Common myeloid progenitor, CD34-positive (primary cell): Measurements from ENCODE around the gene CCDC106.

Experiments
- CTCF ChIA-PET: fragments of 350-600 bp; sonication (Branson Sonifier 250); formaldehyde crosslinking; loops from one replicate; lab custom pipeline; 2021; ENCODE audit warnings: antibody characterized with exemption; lab: Charles Lee
- POLR2A ChIA-PET: fragments of 350-600 bp; sonication (Branson Sonifier 250); formaldehyde crosslinking; loops from one replicate; lab custom pipeline; 2021; ENCODE audit warnings: antibody characterized with exemption; lab: Charles Lee
- DNase-seq, 3 donors: peaks; one replicate each; pipeline versions ENCODE4 v3.0.0 to v3.0.0-alpha.2; 2013
- H3K27ac ChIP-seq, 2 experiments: 1 replicate in 1 of 2; 2 replicates in 1 of 2; pipeline ENCODE4 v1.7.0; 2013; ENCODE audit warnings: inconsistent platforms in 2 of 2, low read length in 2 of 2, mild to moderate bottlenecking in 2 of 2, low read depth in 1 of 2, moderate library complexity in 1 of 2; ENCODE audit not compliant: severe bottlenecking in 2 of 2, insufficient read depth in 1 of 2, poor library complexity in 1 of 2
- H3K27me3 ChIP-seq, 5 experiments: replicated peaks in 2 of 5; 1 replicate in 3 of 5; 2 replicates in 2 of 5; pipeline versions ENCODE4 v1.6.1 to v1.7.0; 2013; ENCODE audit warnings: low read length in 4 of 5, mild to moderate bottlenecking in 2 of 5, moderate library complexity in 2 of 5, inconsistent platforms in 1 of 5; ENCODE audit not compliant: insufficient read depth in 5 of 5, control insufficient read depth in 4 of 5
- H3K36me3 ChIP-seq, 4 experiments: 1 replicate in 2 of 4; 2 replicates in 2 of 4; pipeline versions ENCODE4 v1.6.1 to v1.7.0; 2013; ENCODE audit warnings: low read length in 3 of 4, control low read depth in 1 of 4, mild to moderate bottlenecking in 1 of 4; ENCODE audit not compliant: control insufficient read depth in 4 of 4, insufficient read depth in 4 of 4
- H3K4me1 ChIP-seq, 4 experiments: 1 replicate in 3 of 4; 2 replicates in 1 of 4; pipeline versions ENCODE4 v1.6.1 to v1.7.1; 2013; ENCODE audit warnings: low read length in 3 of 4, mild to moderate bottlenecking in 3 of 4, control low read depth in 1 of 4, inconsistent platforms in 1 of 4, moderate library complexity in 1 of 4; ENCODE audit not compliant: control insufficient read depth in 4 of 4, insufficient read depth in 4 of 4; ENCODE audit errors: control extremely low read depth in 1 of 4
- H3K4me3 ChIP-seq, 7 experiments: 1 replicate in 4 of 7; 2 replicates in 3 of 7; pipeline versions ENCODE4 v1.5.1 to v1.7.0; 2013; ENCODE audit warnings: mild to moderate bottlenecking in 7 of 7, low read length in 6 of 7, moderate library complexity in 6 of 7, inconsistent platforms in 2 of 7, low read depth in 2 of 7, control low read depth in 1 of 7; ENCODE audit not compliant: insufficient read depth in 4 of 7, control insufficient read depth in 1 of 7; ENCODE audit errors: extremely low read depth in 1 of 7
- H3K9me3 ChIP-seq, 5 experiments: 1 replicate in 4 of 5; 2 replicates in 1 of 5; pipeline versions ENCODE4 v1.6.1 to v1.7.1; 2013; ENCODE audit warnings: low read length in 4 of 5, mild to moderate bottlenecking in 2 of 5, inconsistent platforms in 1 of 5, low read depth in 1 of 5, moderate library complexity in 1 of 5; ENCODE audit not compliant: control insufficient read depth in 4 of 5, insufficient read depth in 2 of 5; ENCODE audit errors: control extremely low read depth in 1 of 5
- WGBS: methylation state at CpG from one replicate; pipeline ENCODE4 v1.1.5; 2013; ENCODE audit not compliant: insufficient coverage; 5-methylcytosine and 5-hydroxymethylcytosine counted together

Gene CCDC106

DNA sequence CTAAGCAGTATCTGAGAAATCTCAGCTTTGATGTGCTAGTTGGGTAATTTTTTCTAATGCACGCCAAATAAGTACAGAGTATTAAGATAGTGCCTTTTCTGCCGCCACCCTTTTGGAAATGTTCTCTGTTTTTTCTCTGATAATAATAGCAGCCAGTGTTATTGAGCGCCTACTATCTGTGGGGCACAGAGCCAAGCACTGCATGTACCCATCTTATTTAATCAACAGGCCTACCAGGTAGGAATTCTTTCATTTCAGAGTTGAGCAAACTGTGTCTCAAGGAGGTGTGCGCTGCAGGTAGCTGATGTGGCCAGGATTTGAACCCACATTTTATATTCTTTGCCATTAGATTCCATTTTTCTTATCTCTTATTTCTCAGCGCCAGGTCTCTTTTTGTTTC, 28.4 kb downstream of the CCDC106 start:
- Histone ChIP-seq H3K36me3 (peaks cover 0 to 60% (median 30%) of the 10 kb centered on the region in 4 experiments), H3K27me3 (no peaks in the 10 kb centered on the region), H3K9me3 (no peaks in the 10 kb centered on the region), H3K4me3 (peak overlapping the region in 5 of 7 experiments; percentile 90 to 99 (median 92)), H3K27ac (peak overlapping the region; percentile 92 to 96), H3K4me1 (peaks cover 9 to 42% (median 37%) of the 10 kb centered on the region in 4 experiments)
- DNase-seq, result no peak
- POLR2A ChIA-PET, result no interaction called here
- CTCF ChIA-PET, result interaction anchor here (0.7 to 1.2 kb wide), 3 partner anchors 11 to 43 kb away, joined by 3 read pairs; no protein-coding TSS in a partner anchor
- WGBS, result 100% methylated on average over 2 of the region's 5 CpGs

DNA sequence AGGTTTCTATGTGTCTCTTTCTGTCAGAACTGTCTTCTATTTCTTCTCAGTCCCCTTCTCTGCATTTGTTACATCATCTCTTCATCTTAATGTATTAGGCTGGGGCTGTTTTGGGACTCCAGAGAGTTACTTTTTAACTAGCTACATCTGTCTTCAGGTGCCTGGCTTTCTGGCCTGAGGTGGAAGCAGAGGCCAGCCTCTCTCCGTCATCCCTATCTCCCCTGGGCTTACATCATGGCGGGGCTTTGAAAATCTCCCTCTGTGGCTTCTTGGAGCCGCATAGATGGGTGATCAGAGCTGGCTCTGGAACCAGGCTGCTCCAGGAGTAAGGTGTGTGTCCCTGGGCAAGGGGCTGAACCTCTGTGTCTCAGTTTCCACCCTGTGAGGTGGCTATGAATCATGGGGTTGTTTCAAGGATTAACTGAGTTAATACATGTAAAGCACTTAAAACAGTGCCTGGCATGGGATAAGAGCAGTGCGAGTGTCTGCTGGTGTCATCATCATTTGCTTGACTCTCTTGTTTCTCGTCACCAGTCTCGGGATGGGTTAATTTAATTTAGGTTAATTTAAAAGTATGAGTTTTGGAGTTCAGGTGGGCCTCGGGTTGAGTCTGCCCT, 29.0 kb downstream of the CCDC106 start:
- no peak for DNase-seq
- WGBS, result 97% methylated on average over 6 of the region's 7 CpGs
- Histone ChIP-seq H3K27me3 (no peaks in the 10 kb centered on the region), H3K27ac (peak overlapping the region; percentile 92 to 96), H3K4me1 (peaks cover 9 to 42% (median 37%) of the 10 kb centered on the region in 4 experiments), H3K9me3 (no peaks in the 10 kb centered on the region), H3K36me3 (peaks cover 0 to 60% (median 34%) of the 10 kb centered on the region in 4 experiments), H3K4me3 (peak overlapping the region in 1 of 7 experiments; percentile 90)
- ChIA-PET POLR2A (no interaction called here), CTCF (interaction anchor here (0.7 to 1.2 kb wide), 2 partner anchors 11 to 44 kb away, joined by 3 read pairs; no protein-coding TSS in a partner anchor)

DNA sequence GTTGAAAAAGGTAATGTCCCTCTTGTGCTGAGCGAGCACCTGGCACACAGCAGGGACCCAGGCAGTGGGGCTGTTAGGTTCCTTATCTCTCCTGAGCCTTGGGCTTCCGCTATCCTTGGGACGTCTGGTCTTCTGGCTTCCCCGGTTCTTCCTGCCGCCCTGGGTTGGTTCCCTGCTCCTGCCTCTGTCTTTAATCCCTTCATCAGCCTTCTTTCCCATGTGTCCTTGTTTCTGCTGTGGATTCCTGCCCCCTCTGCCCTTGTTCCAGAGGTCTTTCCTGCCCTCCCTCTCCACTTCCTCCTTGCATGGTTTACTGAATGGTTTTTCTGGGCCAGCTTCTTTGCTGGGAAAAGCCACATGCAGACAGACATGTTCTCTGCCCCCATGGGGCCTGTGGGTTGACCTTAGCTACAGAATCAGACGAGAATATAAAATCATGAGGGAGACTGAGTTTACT, 29.6 kb downstream of the CCDC106 start:
- peaks cover 9 to 42% (median 37%) of the 10 kb centered on the region in 4 experiments for H3K4me1 ChIP-seq
- H3K4me3 ChIP-seq, result no peak overlapping the region
- no peaks in the 10 kb centered on the region for H3K27me3 ChIP-seq
- H3K27ac ChIP-seq, result peak overlapping the region in 1 of 2 experiments; percentile 96
- H3K36me3 ChIP-seq, result peaks cover 0 to 59% (median 34%) of the 10 kb centered on the region in 4 experiments
- no peaks in the 10 kb centered on the region for H3K9me3 ChIP-seq
- ChIA-PET POLR2A (no interaction called here), CTCF (no interaction called here)
- WGBS, result 86% methylated on average over 6 of the region's 6 CpGs
- no peak for DNase-seq

DNA sequence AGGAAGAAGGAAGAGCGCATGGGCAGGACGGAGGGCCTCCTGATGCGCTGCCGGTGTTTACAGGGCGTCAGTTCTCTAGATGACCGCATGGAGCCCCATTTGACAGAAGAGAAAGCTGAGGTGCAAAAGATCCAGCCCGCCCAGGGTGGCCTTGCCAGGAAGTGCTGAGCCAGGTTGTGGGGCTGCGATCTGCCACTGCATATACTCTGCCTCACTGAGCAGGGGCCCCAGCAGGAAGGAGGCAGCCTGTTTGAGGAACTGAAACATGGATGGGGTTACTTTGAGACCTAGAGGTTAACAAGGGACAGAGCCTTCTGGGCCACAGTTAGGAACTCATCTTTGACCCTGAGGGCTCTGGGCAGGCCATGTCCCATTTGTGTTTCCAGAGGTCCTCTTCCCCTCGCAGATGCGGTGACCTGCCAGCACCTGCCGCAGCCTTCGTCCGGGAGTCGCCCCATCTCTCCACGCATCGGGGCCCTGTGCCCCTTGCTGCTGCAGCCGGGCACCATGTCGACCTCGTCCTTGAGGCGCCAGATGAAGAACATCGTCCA, 30.2 kb downstream of the CCDC106 start:
- peaks cover 9 to 42% (median 37%) of the 10 kb centered on the region in 4 experiments for H3K4me1 ChIP-seq
- no peaks in the 10 kb centered on the region for H3K9me3 ChIP-seq
- H3K27ac ChIP-seq, result peak overlapping the region in 1 of 2 experiments; percentile 29
- H3K36me3 ChIP-seq, result peaks cover 0 to 59% (median 34%) of the 10 kb centered on the region in 4 experiments
- peak in 2 of 3 donors; percentile 36 to 53 for DNase-seq
- no peaks in the 10 kb centered on the region for H3K27me3 ChIP-seq
- ChIA-PET POLR2A (no interaction called here), CTCF (no interaction called here)
- WGBS, result 91% methylated on average over 21 of the region's 21 CpGs
- H3K4me3 ChIP-seq, result no peak overlapping the region

DNA sequence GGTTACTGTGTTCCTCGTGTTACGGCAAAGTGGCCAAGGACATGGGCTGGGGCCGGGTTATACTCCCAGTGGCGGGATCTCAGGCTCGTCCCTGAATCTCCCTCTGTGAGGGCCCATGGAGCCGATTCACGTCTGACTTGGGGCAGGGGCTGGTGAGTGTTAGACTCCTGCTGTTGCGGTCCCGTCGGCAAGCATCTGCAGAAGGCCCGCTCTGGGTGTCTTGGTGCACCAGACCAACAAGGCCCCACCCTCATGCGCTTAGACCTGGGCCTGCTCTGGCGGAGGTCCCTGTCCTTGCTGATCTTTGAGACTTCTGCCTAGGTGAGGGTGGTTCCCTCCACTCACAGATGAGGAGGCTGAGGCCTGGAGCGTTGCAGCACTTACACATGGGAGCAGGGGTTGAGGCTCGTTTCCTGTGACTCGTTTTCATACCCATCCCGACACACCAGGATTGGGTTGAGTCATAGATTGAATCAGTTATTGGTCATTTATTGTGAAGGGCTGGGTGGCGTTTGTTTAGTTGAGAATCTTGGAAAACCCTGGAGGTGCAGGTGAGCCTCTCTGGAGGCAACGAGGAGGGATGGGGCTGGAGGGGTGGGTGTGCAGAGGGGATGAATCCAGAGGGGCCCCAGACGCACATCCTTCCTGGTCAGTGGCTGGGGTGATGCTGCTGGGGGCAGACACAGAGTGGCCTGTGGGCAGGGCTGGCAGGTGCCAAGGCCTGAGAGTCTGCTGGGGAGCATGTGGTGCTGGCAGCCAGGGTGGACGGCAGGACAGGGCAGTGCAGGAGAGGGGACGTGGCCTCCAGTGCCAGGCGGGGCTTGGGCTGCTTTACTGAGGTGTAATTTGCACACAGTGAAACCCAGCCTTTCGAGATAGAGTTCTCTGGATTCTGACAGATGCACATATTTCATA, 31.6 kb downstream of the CCDC106 start:
- ChIA-PET CTCF (no interaction called here), POLR2A (no interaction called here)
- H3K27ac ChIP-seq, result no peak overlapping the region
- H3K27me3 ChIP-seq, result no peaks in the 10 kb centered on the region
- DNase-seq, result no peak
- peaks cover 9 to 34% (median 33%) of the 10 kb centered on the region in 4 experiments for H3K4me1 ChIP-seq
- peaks cover 0 to 63% (median 36%) of the 10 kb centered on the region in 4 experiments for H3K36me3 ChIP-seq
- 93% methylated on average over 21 of the region's 24 CpGs for WGBS
- no peak overlapping the region for H3K4me3 ChIP-seq
- no peaks in the 10 kb centered on the region for H3K9me3 ChIP-seq

DNA sequence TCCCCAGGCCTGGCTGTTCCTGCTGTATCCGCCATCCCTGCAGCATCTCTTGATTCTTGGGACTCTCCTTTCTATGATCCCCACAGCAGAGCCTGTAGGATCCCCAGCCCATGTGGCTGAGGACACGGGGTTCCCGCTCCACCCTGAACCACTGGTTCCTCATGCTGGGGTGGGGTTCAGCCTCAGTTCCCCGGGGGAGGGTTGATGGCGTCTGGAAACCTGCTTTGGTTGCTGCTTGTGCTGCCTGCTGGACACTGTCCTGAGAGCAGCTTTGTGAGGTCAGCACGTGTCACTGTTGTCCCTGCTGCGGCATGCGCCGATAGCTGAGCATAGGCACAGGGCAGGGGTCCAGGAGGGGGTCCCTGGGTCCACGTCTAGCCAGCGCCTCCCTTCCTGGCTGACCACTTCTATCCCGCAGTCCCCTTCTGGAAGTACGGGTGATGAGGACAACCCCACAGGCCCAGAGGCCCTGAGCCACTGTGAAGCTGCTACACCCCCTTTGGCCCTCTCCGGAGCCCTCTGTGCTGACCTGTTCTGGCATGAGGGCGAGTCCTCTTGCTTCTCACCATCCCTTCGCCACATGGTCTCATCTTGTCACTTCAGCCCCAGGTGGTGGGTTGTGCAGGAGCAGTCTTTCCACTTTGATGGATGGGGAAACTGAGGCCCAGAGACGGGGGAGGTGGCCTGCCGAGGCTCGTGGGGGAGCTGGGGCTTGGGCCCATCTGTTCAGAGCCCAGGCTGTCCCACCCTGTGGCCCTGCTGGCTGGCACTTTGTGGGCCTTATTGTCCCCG, 32.5 kb downstream of the CCDC106 start:
- H3K27ac ChIP-seq, result no peak overlapping the region
- ChIA-PET POLR2A (no interaction called here), CTCF (no interaction called here)
- no peak for DNase-seq
- 97% methylated on average over 15 of the region's 20 CpGs for WGBS
- H3K27me3 ChIP-seq, result no peaks in the 10 kb centered on the region
- no peak overlapping the region for H3K4me3 ChIP-seq
- H3K9me3 ChIP-seq, result no peaks in the 10 kb centered on the region
- H3K4me1 ChIP-seq, result peaks cover 9 to 30% (median 29%) of the 10 kb centered on the region in 4 experiments
- H3K36me3 ChIP-seq, result peaks cover 0 to 73% (median 44%) of the 10 kb centered on the region in 4 experiments
